Measurements from ENCODE around the gene USP6NL. TPM values are rescaled to one million over a fixed set of nuclear protein-coding genes. Genes with fewer than 3 reads are reported as not detected.

USP6NL gene
- total RNA-seq, 1 donor from 2014 or later, result 21.6 TPM

GRCh38 chr10:11425296-11425610 lies 186.2 kb downstream of the USP6NL start:
- H3K4me3 ChIP-seq, result no peak overlapping the region
- intact Hi-C loops (cut with DNase I), result no loop called here
- H3K4me1 ChIP-seq, result no peaks in the 10 kb centered on the region
- H3K36me3 ChIP-seq, result no peaks in the 10 kb centered on the region
- no peak for ATAC-seq
- no peak overlapping the region for H3K27ac ChIP-seq
- no peaks in the 10 kb centered on the region for H3K27me3 ChIP-seq
- TF ChIP-seq, protein P1, sequence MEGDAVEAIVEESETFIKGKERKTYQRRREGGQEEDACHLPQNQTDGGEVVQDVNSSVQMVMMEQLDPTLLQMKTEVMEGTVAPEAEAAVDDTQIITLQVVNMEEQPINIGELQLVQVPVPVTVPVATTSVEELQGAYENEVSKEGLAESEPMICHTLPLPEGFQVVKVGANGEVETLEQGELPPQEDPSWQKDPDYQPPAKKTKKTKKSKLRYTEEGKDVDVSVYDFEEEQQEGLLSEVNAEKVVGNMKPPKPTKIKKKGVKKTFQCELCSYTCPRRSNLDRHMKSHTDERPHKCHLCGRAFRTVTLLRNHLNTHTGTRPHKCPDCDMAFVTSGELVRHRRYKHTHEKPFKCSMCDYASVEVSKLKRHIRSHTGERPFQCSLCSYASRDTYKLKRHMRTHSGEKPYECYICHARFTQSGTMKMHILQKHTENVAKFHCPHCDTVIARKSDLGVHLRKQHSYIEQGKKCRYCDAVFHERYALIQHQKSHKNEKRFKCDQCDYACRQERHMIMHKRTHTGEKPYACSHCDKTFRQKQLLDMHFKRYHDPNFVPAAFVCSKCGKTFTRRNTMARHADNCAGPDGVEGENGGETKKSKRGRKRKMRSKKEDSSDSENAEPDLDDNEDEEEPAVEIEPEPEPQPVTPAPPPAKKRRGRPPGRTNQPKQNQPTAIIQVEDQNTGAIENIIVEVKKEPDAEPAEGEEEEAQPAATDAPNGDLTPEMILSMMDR (IDR thresholded peaks at IDR 0.05), result no peak
- DNase-seq, result no peak
- H3K9me3 ChIP-seq, result no peaks in the 10 kb centered on the region

DNA sequence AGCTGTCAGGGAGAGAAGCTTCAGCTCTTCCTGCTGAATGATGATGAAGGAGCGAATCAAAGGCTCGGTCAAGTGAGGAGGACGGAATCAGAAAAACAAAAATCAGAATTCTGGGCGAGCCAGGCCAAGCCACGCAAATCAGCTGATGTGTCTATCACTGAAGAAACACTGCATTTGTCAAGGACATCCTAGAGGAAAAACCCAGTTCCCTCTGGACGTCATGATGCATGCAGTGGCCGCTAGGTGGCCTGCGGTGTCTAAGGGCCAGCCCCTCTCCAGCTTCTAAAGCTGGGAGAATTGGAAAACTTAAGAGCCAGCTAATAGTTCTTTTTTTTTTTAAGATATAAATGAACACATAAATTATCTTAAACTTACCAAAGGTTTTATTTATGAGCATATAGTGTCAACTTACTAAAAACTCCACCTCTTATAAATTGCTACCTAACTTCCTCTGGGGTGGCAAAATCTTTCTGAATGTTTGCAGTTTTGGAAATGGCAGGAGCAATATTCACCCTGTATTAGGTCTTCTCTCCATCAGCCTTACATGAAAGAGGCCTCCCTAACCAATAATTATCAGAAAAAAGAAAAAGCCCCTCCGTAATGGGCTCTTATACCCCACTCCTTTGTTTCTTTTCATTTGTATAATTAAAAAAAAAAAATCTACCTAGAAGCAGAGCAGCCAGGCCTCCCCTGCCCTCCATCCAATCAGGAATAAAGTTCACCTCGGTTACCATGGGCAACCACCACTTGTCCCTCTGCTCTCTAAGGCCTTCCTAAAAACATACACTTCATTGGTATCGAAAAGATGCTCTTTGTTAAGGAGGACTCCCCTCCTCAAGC lies 186.8 kb downstream of the USP6NL start:
- Histone ChIP-seq H3K4me1 (no peaks in the 10 kb centered on the region), H3K36me3 (no peaks in the 10 kb centered on the region), H3K9me3 (no peaks in the 10 kb centered on the region), H3K4me3 (no peak overlapping the region), H3K27ac (no peak overlapping the region), H3K27me3 (no peaks in the 10 kb centered on the region)
- TF ChIP-seq, protein P1 (IDR thresholded peaks at IDR 0.05), result peak; percentile 86
- ATAC-seq, result peak; percentile 83
- intact Hi-C loops (cut with DNase I), result no loop called here
- peak; percentile 76 for DNase-seq

DNA sequence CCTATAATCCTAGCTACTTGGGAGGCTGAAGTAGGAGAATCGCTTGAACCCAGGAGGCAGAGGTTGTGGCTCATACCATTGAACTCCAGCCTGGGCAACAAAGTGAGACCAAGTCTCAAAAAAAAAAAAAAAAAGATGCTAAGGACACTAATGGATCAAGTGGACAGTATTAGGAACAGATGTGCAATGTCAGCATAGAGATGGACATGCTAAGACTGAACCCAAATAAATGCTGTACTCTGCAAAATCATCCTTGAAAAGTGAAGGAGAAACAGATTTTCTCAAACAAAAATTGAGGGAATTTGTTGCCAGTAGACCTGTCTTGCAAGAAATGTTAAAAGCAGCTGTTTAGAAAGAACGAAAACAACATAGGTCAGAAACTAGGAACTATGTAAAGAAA lies 194.5 kb downstream of the USP6NL start:
- H3K27me3 ChIP-seq, result no peaks in the 10 kb centered on the region
- no peaks in the 10 kb centered on the region for H3K36me3 ChIP-seq
- no peak for DNase-seq
- H3K4me3 ChIP-seq, result no peak overlapping the region
- ATAC-seq, result no peak
- H3K27ac ChIP-seq, result no peak overlapping the region
- no peaks in the 10 kb centered on the region for H3K9me3 ChIP-seq
- H3K4me1 ChIP-seq, result no peaks in the 10 kb centered on the region
- TF ChIP-seq, protein P1 (IDR thresholded peaks at IDR 0.05), result no peak
- intact Hi-C loops (cut with DNase I), result no loop called here

DNA sequence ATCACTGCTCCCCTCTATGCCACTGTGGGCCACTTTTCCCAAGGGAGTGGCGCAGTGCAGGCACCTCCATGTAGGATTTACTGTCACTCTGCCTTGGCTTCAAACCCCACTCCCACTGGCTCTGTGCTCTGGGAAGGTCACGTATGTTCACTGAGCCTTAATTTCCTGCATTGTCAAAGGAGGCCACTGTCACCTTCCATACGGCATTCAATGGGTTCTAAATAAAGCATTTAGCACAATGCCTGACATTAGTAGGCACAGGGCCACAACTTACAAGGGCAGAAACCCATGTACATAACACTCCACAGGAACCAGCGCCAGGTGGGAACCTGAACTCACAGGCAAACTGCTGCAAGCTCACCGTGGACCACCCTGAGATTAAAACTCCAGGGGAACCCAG lies 196.4 kb downstream of the USP6NL start:
- H3K4me1 ChIP-seq, result no peaks in the 10 kb centered on the region

GRCh38 chr10:11414314-11415038 lies 197.0 kb downstream of the USP6NL start:
- Histone ChIP-seq H3K9me3 (no peaks in the 10 kb centered on the region), H3K27ac (no peak overlapping the region), H3K36me3 (no peaks in the 10 kb centered on the region), H3K4me3 (no peak overlapping the region), H3K27me3 (no peaks in the 10 kb centered on the region), H3K4me1 (no peaks in the 10 kb centered on the region)
- ATAC-seq (no peak), DNase-seq (no peak)
- intact Hi-C loops (cut with DNase I), result no loop called here
- TF ChIP-seq, protein P1 (IDR thresholded peaks at IDR 0.05), result no peak

More for the DNA sequence above, 196.4 kb downstream of the USP6NL start:
- Histone ChIP-seq H3K36me3 (no peaks in the 10 kb centered on the region), H3K27ac (no peak overlapping the region), H3K27me3 (no peaks in the 10 kb centered on the region), H3K9me3 (no peaks in the 10 kb centered on the region), H3K4me3 (no peak overlapping the region)
- intact Hi-C loops (cut with DNase I), result no loop called here
- TF ChIP-seq, protein P1 (IDR thresholded peaks at IDR 0.05), result no peak
- no peak for DNase-seq
- ATAC-seq, result no peak

Data from upper lobe of right lung (tissue), 1 donor.